ENCODE results near the gene SRGAP1. TPM values are rescaled to one million over a fixed set of nuclear protein-coding genes. Genes with fewer than 3 reads are reported as not detected.

Gene SRGAP1
- total and polyA plus RNA-seq, 2 of the 8 experiments (the other 6 are each of a cell fraction or from before 2014, with no cell fraction given) = 3.2 to 7.3 TPM

- TF ChIP-seq RBBP5 (IDR thresholded peaks at IDR 0.05; ENCODE audit: borderline replicate concordance, low read depth, low read length) (no peak), KDM5A (IDR thresholded peaks at IDR 0.05; ENCODE audit: low read length) (no peak)
Observed at GRCh38 chr12:64088431-64089349, 244.2 kb downstream of the SRGAP1 start (continued).
